Measurements from ENCODE around the gene KLRC3. TPM values are rescaled to one million over a fixed set of nuclear protein-coding genes. Genes with fewer than 3 reads are reported as not detected.
A peak's percentile ranks its signal among the peaks of the same experiment; 100 is the strongest.

KLRC3 gene
- total and polyA plus RNA-seq, 2 donors (not counting 3 experiments of a cell fraction or from before 2014, with no cell fraction given) = not detected

DNA sequence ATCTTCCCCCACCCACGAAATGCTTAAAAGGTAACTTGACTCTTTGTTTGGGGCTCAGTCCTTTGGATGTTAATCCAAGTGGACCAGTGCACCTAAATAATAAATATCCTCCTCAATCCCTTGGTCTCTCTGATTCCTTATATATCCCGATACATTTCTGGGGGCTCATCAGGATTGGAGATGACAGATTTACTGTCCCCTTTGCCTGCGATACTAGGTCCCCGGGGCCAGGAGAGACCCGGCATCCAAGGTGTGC is 56.8 kb downstream of the KLRC3 start:
- no peaks in the 10 kb centered on the region for H3K9me1 ChIP-seq (replicated peaks; ENCODE audit: control insufficient read depth, extremely low read depth, insufficient read depth, low read length)
- H3K79me2 ChIP-seq (ENCODE audit: control insufficient read depth, insufficient read depth, low read length) = no peaks in the 10 kb centered on the region
- H2AFZ ChIP-seq (ENCODE audit: low read depth, low read length) = peak overlapping the region; percentile 99
- CTCF ChIA-PET = interaction anchor here (0.9 to 2.6 kb wide), 3 partner anchors 11 to 210 kb away, joined by 3 to 10 read pairs (median 5); no protein-coding TSS in a partner anchor
- H3K4me1 ChIP-seq (ENCODE audit: control insufficient read depth, extremely low read depth, insufficient read depth, low read length) = peaks cover 26% of the 10 kb centered on the region
- peak overlapping the region; percentile 81 for H3K9ac ChIP-seq (replicated peaks; ENCODE audit: extremely low read depth, insufficient read depth, low read length)
- peak overlapping the region in 2 of 3 experiments; percentile 62 to 93 for H3K4me3 ChIP-seq (replicated peaks in 1 of 3; ENCODE audit: insufficient read depth in 1 of 3, low read depth in 1 of 3, low read length in 3 of 3)
- H3K27me3 ChIP-seq (ENCODE audit: control insufficient read depth in 2 of 2, insufficient read depth in 2 of 2, low read length in 2 of 2) = no peaks in the 10 kb centered on the region
- POLR2A ChIA-PET = no interaction called here
- TF ChIP-seq JUN (IDR thresholded peaks at IDR 0.05; ENCODE audit: borderline replicate concordance, insufficient read depth, insufficient read length, low read depth) = no peak
- TF ChIP-seq MYC (IDR thresholded peaks at IDR 0.05; ENCODE audit: low read depth, low read length) = no peak
- TF ChIP-seq POLR2A (IDR thresholded peaks at IDR 0.05; ENCODE audit: low read depth, low read length) = no peak
- no peak for TF ChIP-seq GATA2 (IDR thresholded peaks at IDR 0.05; ENCODE audit: insufficient read depth, insufficient read length, low read depth, low read length)
- TF ChIP-seq, protein P1, sequence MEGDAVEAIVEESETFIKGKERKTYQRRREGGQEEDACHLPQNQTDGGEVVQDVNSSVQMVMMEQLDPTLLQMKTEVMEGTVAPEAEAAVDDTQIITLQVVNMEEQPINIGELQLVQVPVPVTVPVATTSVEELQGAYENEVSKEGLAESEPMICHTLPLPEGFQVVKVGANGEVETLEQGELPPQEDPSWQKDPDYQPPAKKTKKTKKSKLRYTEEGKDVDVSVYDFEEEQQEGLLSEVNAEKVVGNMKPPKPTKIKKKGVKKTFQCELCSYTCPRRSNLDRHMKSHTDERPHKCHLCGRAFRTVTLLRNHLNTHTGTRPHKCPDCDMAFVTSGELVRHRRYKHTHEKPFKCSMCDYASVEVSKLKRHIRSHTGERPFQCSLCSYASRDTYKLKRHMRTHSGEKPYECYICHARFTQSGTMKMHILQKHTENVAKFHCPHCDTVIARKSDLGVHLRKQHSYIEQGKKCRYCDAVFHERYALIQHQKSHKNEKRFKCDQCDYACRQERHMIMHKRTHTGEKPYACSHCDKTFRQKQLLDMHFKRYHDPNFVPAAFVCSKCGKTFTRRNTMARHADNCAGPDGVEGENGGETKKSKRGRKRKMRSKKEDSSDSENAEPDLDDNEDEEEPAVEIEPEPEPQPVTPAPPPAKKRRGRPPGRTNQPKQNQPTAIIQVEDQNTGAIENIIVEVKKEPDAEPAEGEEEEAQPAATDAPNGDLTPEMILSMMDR (IDR thresholded peaks at IDR 0.05; ENCODE audit: extremely low read depth in 1 of 2, insufficient read depth in 1 of 2, low read depth in 1 of 2, low read length in 2 of 2) = no peak
- TF ChIP-seq POLR2AphosphoS5 (IDR thresholded peaks at IDR 0.05; ENCODE audit: insufficient read depth, low read depth, low read length) = no peak
- peak overlapping the region; percentile 77 for H3K27ac ChIP-seq (ENCODE audit: insufficient read depth, low read depth, low read length)
- H3K4me2 ChIP-seq (ENCODE audit: insufficient read depth, low read length) = peak overlapping the region; percentile 93
- DNase-seq (ENCODE audit: low read depth, low spot score) (no peak), FAIRE-seq (no peak)
- no peaks in the 10 kb centered on the region for H4K20me1 ChIP-seq (replicated peaks; ENCODE audit: control insufficient read depth, extremely low read depth, insufficient read depth, low read length)
- dilution Hi-C loops (cut with MboI; ENCODE audit: extremely low pct_ligation_motif_present, low sequenced_read_pairs) (no loop called here), intact Hi-C loops (cut with micrococcal nuclease) (loop anchor here (1.0 to 10.0 kb wide), 2 partner anchors 22 to 349 kb away; partner anchors contain the start of gene CLEC12B)
- no peaks in the 10 kb centered on the region for H3K36me3 ChIP-seq (ENCODE audit: control insufficient read depth in 2 of 2, extremely low read depth in 1 of 2, insufficient read depth in 2 of 2, low read length in 2 of 2)
- no peaks in the 10 kb centered on the region for H3K9me3 ChIP-seq (replicated peaks; ENCODE audit: control insufficient read depth, insufficient read depth, low read length)
- BruUV-seq (replicated peaks) = no TSS peak

All from endothelial cell of umbilical vein (primary cell).